H9 (cell line): Measurements from ENCODE around the gene SLC25A42. TPM values are rescaled to one million over a fixed set of nuclear protein-coding genes. Genes with fewer than 3 reads are reported as not detected.

Experiments used
- DNase-seq: peaks from one replicate; pipeline ENCODE4 v3.0.0-alpha.2; 2017
- H2AFZ ChIP-seq: one replicate; pipeline ENCODE4 v1.6.1; 2013; ENCODE audit warnings: mild to moderate bottlenecking, low read length, control low read depth, moderate library complexity
- H2AK5ac ChIP-seq: 2 replicates; pipeline ENCODE4 v1.6.1; 2013; ENCODE audit warnings: low read length, control low read depth, mixed read lengths; ENCODE audit not compliant: insufficient read length
- H2BK120ac ChIP-seq: one replicate; pipeline ENCODE4 v1.6.1; 2013; ENCODE audit warnings: low read depth, mild to moderate bottlenecking, low read length, control low read depth, inconsistent platforms; ENCODE audit not compliant: poor library complexity, severe bottlenecking
- H2BK12ac ChIP-seq: 2 replicates; pipeline ENCODE4 v1.6.1; 2013; ENCODE audit warnings: low read length, control low read depth, mixed read lengths, low read depth; ENCODE audit not compliant: insufficient read length
- H2BK15ac ChIP-seq: 2 replicates; pipeline ENCODE4 v1.6.1; 2013; ENCODE audit warnings: low read depth, low read length, control low read depth
- H2BK20ac ChIP-seq: one replicate; pipeline ENCODE4 v1.6.1; 2013; ENCODE audit warnings: low read depth, mild to moderate bottlenecking, low read length, control low read depth, inconsistent platforms; ENCODE audit not compliant: poor library complexity, severe bottlenecking
- H2BK5ac ChIP-seq: 2 replicates; pipeline ENCODE4 v1.6.1; 2013; ENCODE audit warnings: low read length, control low read depth, mixed read lengths; ENCODE audit not compliant: insufficient read length
- H3K14ac ChIP-seq: 2 replicates; pipeline ENCODE4 v1.6.1; 2013; ENCODE audit warnings: low read length, control low read depth; ENCODE audit not compliant: insufficient read depth
- H3K18ac ChIP-seq: 2 replicates; pipeline ENCODE4 v1.6.1; 2013; ENCODE audit warnings: low read depth, mild to moderate bottlenecking, mixed read lengths, low read length, control low read depth; ENCODE audit not compliant: insufficient read length
- H3K23ac ChIP-seq: 2 replicates; pipeline ENCODE4 v1.6.1; 2013; ENCODE audit warnings: low read length, control low read depth, mixed read lengths, low read depth; ENCODE audit not compliant: insufficient read length
- H3K23me2 ChIP-seq: 2 replicates; pipeline ENCODE4 v1.6.1; 2013; ENCODE audit warnings: low read depth, mild to moderate bottlenecking, mixed read lengths, low read length, control low read depth; ENCODE audit not compliant: insufficient read length, poor library complexity, severe bottlenecking
- H3K27ac ChIP-seq: 2 replicates; pipeline ENCODE4 v1.5.1; 2013; ENCODE audit warnings: low read length, control low read depth, mixed read lengths, low read depth; ENCODE audit not compliant: insufficient read length
- H3K27me3 ChIP-seq: 2 replicates; pipeline ENCODE4 v1.6.1; 2013; ENCODE audit warnings: low read length, control low read depth, inconsistent platforms; ENCODE audit not compliant: insufficient read depth
- H3K4ac ChIP-seq: 2 replicates; pipeline ENCODE4 v1.6.1; 2013; ENCODE audit warnings: low read depth, mild to moderate bottlenecking, control low read depth, inconsistent platforms, low read length, moderate library complexity
- H3K4me1 ChIP-seq: 2 replicates; pipeline ENCODE4 v1.6.1; 2013; ENCODE audit warnings: low read length, control low read depth, inconsistent platforms; ENCODE audit not compliant: insufficient read depth
- H3K4me2 ChIP-seq: 2 replicates; pipeline ENCODE4 v1.6.1; 2013; ENCODE audit warnings: low read length, control low read depth, mixed read lengths; ENCODE audit not compliant: insufficient read length, insufficient read depth
- H3K56ac ChIP-seq: 2 replicates; pipeline ENCODE4 v1.6.1; 2013; ENCODE audit warnings: low read depth, mild to moderate bottlenecking, mixed read lengths, low read length, control low read depth; ENCODE audit not compliant: insufficient read length
- H3K79me1 ChIP-seq: 2 replicates; pipeline ENCODE4 v1.6.1; 2013; ENCODE audit warnings: low read depth, mild to moderate bottlenecking, moderate library complexity, low read length, control low read depth, inconsistent platforms; ENCODE audit not compliant: insufficient read depth, poor library complexity, severe bottlenecking
- H3K79me2 ChIP-seq: 2 replicates; pipeline ENCODE4 v1.6.1; 2013; ENCODE audit warnings: low read length, control low read depth, inconsistent platforms; ENCODE audit not compliant: insufficient read depth
- H3K9ac ChIP-seq: 2 replicates; pipeline ENCODE4 v1.6.1; 2013; ENCODE audit warnings: low read length, control low read depth, mixed read lengths; ENCODE audit not compliant: insufficient read length; ENCODE audit errors: extremely low read depth
- H3K9me3 ChIP-seq: one replicate; pipeline ENCODE4 v1.6.1; 2013; ENCODE audit warnings: low read depth, low read length, inconsistent platforms; ENCODE audit not compliant: control insufficient read depth
- H3T11ph ChIP-seq: one replicate; pipeline ENCODE4 v1.6.1; 2013; ENCODE audit warnings: mild to moderate bottlenecking, low read length, control low read depth, inconsistent platforms
- H4K20me1 ChIP-seq: one replicate; pipeline ENCODE4 v1.6.1; 2013; ENCODE audit not compliant: control insufficient read depth, insufficient read length, insufficient read depth
- H4K5ac ChIP-seq: 2 replicates; pipeline ENCODE4 v1.6.1; 2013; ENCODE audit warnings: low read depth, mild to moderate bottlenecking, mixed read lengths, low read length, control low read depth; ENCODE audit not compliant: insufficient read length
- H4K8ac ChIP-seq: replicated peaks from 2 replicates; pipeline ENCODE4 v1.6.1; 2013; ENCODE audit warnings: low read length, control low read depth, mixed read lengths, low read depth; ENCODE audit not compliant: insufficient read length
- H4K91ac ChIP-seq: 2 replicates; pipeline ENCODE4 v1.6.1; 2013; ENCODE audit warnings: low read depth, mild to moderate bottlenecking, moderate library complexity, mixed read lengths, low read length, control low read depth; ENCODE audit not compliant: insufficient read length
- H3K27ac Mint-ChIP-seq, 3 experiments: 2 replicates in 2 of 3; 3 replicates in 1 of 3; pipeline ENCODE4 v1.8.0; 2020 to 2021; ENCODE audit warnings: mixed read lengths in 3 of 3, mild to moderate bottlenecking in 1 of 3, moderate library complexity in 1 of 3
- H3K27me3 Mint-ChIP-seq: 2 replicates; pipeline ENCODE4 v1.8.0; 2021; ENCODE audit warnings: low read depth, mild to moderate bottlenecking, moderate library complexity, mixed read lengths
- H3K36me3 Mint-ChIP-seq, 3 experiments: 2 replicates in 2 of 3; 3 replicates in 1 of 3; pipeline ENCODE4 v1.8.0; 2020 to 2021; ENCODE audit warnings: low read depth in 3 of 3, mixed read lengths in 3 of 3; ENCODE audit not compliant: insufficient read depth in 1 of 3
- H3K4me1 Mint-ChIP-seq, 2 experiments: 2 replicates each; pipeline ENCODE4 v1.8.0; 2020; ENCODE audit warnings: mixed read lengths in 2 of 2
- H3K4me3 Mint-ChIP-seq, 2 experiments: 2 replicates in 1 of 2; 3 replicates in 1 of 2; pipeline ENCODE4 v1.8.0; 2020 to 2021; ENCODE audit warnings: mild to moderate bottlenecking in 2 of 2, mixed read lengths in 2 of 2, moderate library complexity in 1 of 2
- H3K9me3 Mint-ChIP-seq, 2 experiments: 2 replicates in 1 of 2; 3 replicates in 1 of 2; pipeline ENCODE4 v1.8.0; 2020; ENCODE audit warnings: mild to moderate bottlenecking in 2 of 2, mixed read lengths in 2 of 2, moderate library complexity in 1 of 2
- CTCF ChIP-seq: fragments of 200-600 bp; sonication (generic); conservative IDR thresholded peaks from 3 replicates; pipeline ENCODE4 v1.8.0; 2021; ENCODE audit warnings: antibody characterized with exemption, mild to moderate bottlenecking
- WGBS: extraction: QIAGEN DNeasy Blood & Tissue Kit; methylation state at CpG from one replicate; pipeline ENCODE4 v1.1.7; 2013; ENCODE audit warnings: missing lambda C conversion rate, low lambda C conversion rate, mixed read lengths; ENCODE audit not compliant: insufficient read length; ENCODE audit errors: extremely low coverage; 5-methylcytosine and 5-hydroxymethylcytosine counted together
- total RNA-seq: library from RNA; stranded (reverse); gene quantifications from 2 replicates; pipeline ENCODE4 v1.2.1, GENCODE V29; 2021

Gene SLC25A42
- total RNA-seq, 1 experiment from 2014 or later, result 3.6 TPM

GRCh38 chr19:19056636-19057275 lies 7.0 kb upstream of the SLC25A42 start:
- H3K18ac ChIP-seq, result no peak overlapping the region
- no peaks in the 10 kb centered on the region for H3K23me2 ChIP-seq
- no peaks in the 10 kb centered on the region for H3K4me1 Mint-ChIP-seq
- no peak overlapping the region for H3K4ac ChIP-seq
- no peak overlapping the region for H3K4me2 ChIP-seq
- H3K4me1 ChIP-seq, result no peaks in the 10 kb centered on the region
- H3K4me3 Mint-ChIP-seq, result no peak overlapping the region
- no peak overlapping the region for H4K5ac ChIP-seq
- no peaks in the 10 kb centered on the region; a peak in 1 of 5 replicates for H3K9me3 Mint-ChIP-seq
- no peak overlapping the region for H2BK20ac ChIP-seq
- H3K56ac ChIP-seq, result no peak overlapping the region
- H3K14ac ChIP-seq, result no peak overlapping the region
- no peak overlapping the region for H4K8ac ChIP-seq
- WGBS, result no CpG with 5 or more reads among the region's 9 CpGs
- no peak overlapping the region for H2AFZ ChIP-seq
- no peak overlapping the region for H3K9ac ChIP-seq
- H3K27me3 ChIP-seq, result no peaks in the 10 kb centered on the region; the same call in 1 of the 2 replicates
- no peaks in the 10 kb centered on the region for H3K9me3 ChIP-seq
- no peak overlapping the region for H2BK12ac ChIP-seq
- H3K27ac Mint-ChIP-seq, result no peak overlapping the region
- H3K27me3 Mint-ChIP-seq, result peaks cover 2% of the 10 kb centered on the region; the same call in 1 of the 2 replicates
- no peak overlapping the region for H2BK120ac ChIP-seq
- H2BK15ac ChIP-seq, result no peak overlapping the region
- peaks cover 28 to 77% (median 55%) of the 10 kb centered on the region in 3 experiments for H3K36me3 Mint-ChIP-seq
- no peaks in the 10 kb centered on the region for H4K20me1 ChIP-seq
- no peaks in the 10 kb centered on the region for H3K79me1 ChIP-seq
- no peak for DNase-seq
- no peak overlapping the region for H3K27ac ChIP-seq
- TF ChIP-seq CTCF, result no peak
- no peak overlapping the region for H3T11ph ChIP-seq
- H2BK5ac ChIP-seq, result no peak overlapping the region
- no peak overlapping the region for H4K91ac ChIP-seq
- H3K23ac ChIP-seq, result no peak overlapping the region
- H2AK5ac ChIP-seq, result no peak overlapping the region
- H3K79me2 ChIP-seq, result no peaks in the 10 kb centered on the region
